Measurements from ENCODE around the gene CCL24. TPM values are rescaled to one million over a fixed set of nuclear protein-coding genes. Genes with fewer than 3 reads are reported as not detected.
"Not testable (repeated sequence)": the region's sequence is repeated elsewhere in the genome, so short reads cannot be mapped to it uniquely, and the experiment has no call there.

Gene CCL24
- polyA plus RNA-seq, 4 donors = 2.1 TPM; not detected in 3

DNA sequence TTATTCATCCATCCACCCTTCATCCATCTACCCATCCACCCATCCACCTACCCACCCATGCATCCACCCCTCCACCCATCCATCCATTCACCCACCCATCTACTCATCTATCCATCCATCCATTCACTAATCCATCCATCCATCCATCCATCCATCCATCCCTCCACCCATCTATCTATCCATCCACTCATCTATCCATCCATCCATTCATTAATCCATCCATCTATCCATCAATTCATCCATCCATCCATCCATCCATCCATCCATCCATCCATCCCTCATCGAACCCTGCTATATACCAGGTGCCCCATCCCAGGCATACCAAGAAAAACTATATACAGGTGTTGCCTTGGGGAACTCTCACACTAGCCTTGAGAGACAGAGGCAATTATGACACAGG, 7.1 kb upstream of the CCL24 start:
- DNase-seq (ENCODE audit: low read depth in 4 of 4, low spot score in 3 of 4) = no peak

GRCh38 chr7:75819711-75820110, 6.1 kb upstream of the CCL24 start:
- DNase-seq (ENCODE audit: low read depth in 4 of 4, low spot score in 3 of 4) = no peak

DNA sequence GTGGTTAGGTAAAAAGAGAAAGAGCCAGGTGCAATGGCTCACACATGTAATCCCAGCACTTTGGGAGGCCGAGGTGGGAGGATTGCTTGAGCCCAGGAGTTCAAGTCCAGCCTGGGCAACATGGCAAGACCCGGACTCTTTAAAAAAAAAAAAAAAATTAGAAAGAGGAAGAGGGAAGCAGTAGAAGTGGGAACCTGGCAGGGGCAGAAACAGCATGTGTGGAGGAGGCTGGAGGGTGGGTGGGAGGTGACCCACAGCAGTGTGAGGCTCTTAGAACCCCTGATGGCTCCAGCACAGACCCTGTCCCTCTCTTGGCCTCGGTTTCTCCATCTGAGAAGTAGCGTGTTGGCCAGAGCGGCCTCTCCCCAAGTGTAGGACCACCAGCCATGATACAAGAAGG, 4.9 kb upstream of the CCL24 start:
- no peak for DNase-seq (ENCODE audit: low read depth in 4 of 4, low spot score in 3 of 4)

GRCh38 chr7:75817116-75817515, 3.5 kb upstream of the CCL24 start:
- DNase-seq (ENCODE audit: low read depth in 4 of 4, low spot score in 3 of 4) = no peak

GRCh38 chr7:75815418-75816064, 1.9 kb upstream of the CCL24 start:
- DNase-seq (ENCODE audit: low read depth in 4 of 4, low spot score in 3 of 4) = no peak

- no peak for DNase-seq (ENCODE audit: low read depth in 4 of 4, low spot score in 3 of 4)
These were observed 871 bp upstream of the CCL24 start for GRCh38 chr7:75814407-75814947.

GRCh38 chr7:75813084-75813483, 522 bp downstream of the CCL24 start:
- no peak for DNase-seq (ENCODE audit: low read depth in 4 of 4, low spot score in 3 of 4)

- no peak for DNase-seq (ENCODE audit: low read depth in 4 of 4, low spot score in 3 of 4)
These were observed 1.5 kb downstream of the CCL24 start for GRCh38 chr7:75811894-75812678.

- no peak for DNase-seq (ENCODE audit: low read depth in 4 of 4, low spot score in 3 of 4)
These were observed 4.2 kb downstream of the CCL24 start for GRCh38 chr7:75809396-75809795.

DNA sequence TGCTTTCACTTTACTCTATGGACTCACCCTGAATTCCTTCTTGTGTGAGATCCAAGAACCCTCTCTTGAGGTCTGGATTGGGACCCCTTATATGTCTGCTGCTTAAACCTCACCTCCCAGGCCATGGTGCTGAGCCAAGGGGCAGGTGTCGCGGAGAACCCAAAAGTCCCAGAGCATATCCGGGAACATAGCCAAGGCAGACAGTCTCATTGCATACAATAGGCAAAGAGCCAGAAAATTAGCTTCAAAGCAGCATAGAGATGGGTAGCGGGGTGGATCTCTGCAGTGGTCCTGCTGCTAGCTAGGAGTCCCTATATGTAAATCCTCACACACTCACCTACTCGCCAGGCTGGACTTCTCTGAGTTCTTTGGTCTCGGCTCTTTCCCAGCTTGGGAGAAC, 5.5 kb downstream of the CCL24 start:
- DNase-seq (ENCODE audit: low read depth in 4 of 4, low spot score in 3 of 4) = no peak

- no peak for DNase-seq (ENCODE audit: low read depth in 4 of 4, low spot score in 3 of 4)
These were observed 6.2 kb downstream of the CCL24 start for GRCh38 chr7:75807452-75807851.

- DNase-seq (ENCODE audit: low read depth in 4 of 4, low spot score in 3 of 4) = no peak
These were observed 6.9 kb downstream of the CCL24 start for GRCh38 chr7:75806560-75807307.

GRCh38 chr7:75804705-75805104, 8.9 kb downstream of the CCL24 start:
- DNase-seq (ENCODE audit: low read depth in 4 of 4, low spot score in 3 of 4) = no peak

- DNase-seq (ENCODE audit: low read depth in 4 of 4, low spot score in 3 of 4) = no peak
These were observed 9.6 kb downstream of the CCL24 start for GRCh38 chr7:75804004-75804403.

DNA sequence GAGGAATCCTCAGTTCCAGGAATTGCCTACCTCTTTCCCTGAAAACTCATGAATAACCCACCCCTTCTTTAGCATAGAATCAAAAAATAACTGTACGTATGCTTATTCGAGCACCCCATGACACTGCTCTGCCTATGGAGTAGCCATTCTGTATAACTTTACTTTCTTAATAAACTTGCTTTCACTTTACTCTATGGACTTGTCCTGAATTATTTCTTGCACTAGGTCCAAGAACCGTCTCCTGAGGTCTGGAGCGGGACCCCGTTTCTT, 11.1 kb downstream of the CCL24 start:
- no peak for DNase-seq (ENCODE audit: low read depth in 4 of 4, low spot score in 3 of 4)

DNA sequence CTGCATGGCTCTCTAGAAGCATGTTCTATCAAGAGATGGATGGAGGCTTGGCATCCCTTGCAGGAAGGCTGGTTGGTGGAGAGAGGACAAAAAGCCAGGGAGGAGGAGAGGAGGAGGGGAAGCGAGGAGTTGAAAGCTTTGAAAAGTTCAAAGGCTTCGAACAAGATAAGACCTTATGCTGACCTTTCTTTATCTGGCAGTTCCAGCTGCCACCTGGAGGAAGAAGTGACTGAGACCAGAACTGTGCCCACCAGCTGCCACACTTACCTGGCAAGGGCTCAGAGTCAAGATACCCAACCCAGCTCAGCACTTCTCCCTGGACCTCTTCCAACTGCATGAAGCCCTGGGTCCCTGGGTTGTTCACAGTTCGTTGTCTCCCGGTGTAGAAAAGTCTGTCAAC, 14.8 kb downstream of the CCL24 start:
- no peak for DNase-seq (ENCODE audit: low read depth in 4 of 4, low spot score in 3 of 4)

DNA sequence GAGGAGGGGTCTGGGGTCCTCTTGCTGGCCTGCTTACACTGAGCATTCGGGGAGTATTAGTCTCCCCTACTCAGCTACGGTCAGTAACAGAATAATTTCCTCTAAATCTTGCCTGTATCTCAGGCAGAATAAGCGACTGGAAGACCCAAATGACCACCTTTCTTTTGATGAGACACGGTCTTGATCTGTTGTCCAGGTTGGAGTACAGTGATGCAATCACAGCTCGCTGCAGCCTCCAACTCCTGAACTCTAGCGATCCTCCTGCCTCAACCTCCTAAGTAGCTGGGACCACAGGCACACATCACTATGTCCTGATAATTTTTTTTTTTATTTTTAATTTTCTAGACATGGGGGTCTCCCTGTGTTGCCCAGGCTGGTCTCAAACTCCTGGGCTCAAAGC, 17.2 kb downstream of the CCL24 start:
- no peak for DNase-seq (ENCODE audit: low read depth in 4 of 4, low spot score in 3 of 4)

GRCh38 chr7:75795831-75796285, 17.7 kb downstream of the CCL24 start:
- DNase-seq (ENCODE audit: low read depth in 4 of 4, low spot score in 3 of 4) = no peak

DNA sequence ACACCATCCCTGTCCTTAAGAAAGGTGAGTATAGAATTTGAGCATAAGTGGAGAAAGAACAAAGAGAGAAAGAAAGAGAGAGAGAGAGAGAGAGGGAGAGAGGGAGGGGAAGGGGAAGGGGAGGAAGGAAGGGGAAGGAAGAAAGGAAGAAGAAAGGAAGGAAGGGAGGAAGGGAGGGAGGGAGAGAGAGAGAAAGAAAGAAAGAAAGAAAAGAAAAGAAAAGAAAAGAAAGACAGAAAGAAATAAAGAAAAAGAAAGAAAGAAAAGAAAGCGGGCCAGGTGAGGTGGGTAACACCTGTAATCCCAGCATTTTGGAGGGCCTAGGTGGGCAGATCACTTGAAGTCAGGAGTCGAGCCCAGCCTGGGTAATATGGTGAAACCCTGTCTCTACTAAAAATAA, 19.9 kb downstream of the CCL24 start:
- no peak for DNase-seq (ENCODE audit: low read depth in 4 of 4, low spot score in 3 of 4)

DNA sequence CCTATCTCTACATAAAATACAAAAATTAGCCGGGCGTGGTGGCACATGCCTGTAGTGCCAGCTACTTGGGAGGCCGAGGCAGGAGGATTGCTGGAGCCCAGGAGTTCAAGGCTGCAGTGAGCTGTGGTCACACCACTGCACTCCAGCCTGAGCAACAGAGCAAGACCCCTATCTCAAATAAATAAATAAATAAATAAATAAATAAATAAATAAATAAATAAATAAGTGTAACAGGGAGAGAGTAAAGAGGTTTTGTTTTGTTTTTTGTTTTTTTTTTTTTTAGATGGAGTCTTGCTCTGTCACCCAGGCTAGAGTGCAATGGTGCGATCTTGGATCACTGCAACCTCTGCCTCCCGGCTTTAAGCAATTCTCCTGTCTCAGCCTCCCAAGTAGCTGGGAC, 21.0 kb downstream of the CCL24 start:
- DNase-seq (ENCODE audit: low read depth in 4 of 4, low spot score in 3 of 4) = not testable (repeated sequence)

DNA sequence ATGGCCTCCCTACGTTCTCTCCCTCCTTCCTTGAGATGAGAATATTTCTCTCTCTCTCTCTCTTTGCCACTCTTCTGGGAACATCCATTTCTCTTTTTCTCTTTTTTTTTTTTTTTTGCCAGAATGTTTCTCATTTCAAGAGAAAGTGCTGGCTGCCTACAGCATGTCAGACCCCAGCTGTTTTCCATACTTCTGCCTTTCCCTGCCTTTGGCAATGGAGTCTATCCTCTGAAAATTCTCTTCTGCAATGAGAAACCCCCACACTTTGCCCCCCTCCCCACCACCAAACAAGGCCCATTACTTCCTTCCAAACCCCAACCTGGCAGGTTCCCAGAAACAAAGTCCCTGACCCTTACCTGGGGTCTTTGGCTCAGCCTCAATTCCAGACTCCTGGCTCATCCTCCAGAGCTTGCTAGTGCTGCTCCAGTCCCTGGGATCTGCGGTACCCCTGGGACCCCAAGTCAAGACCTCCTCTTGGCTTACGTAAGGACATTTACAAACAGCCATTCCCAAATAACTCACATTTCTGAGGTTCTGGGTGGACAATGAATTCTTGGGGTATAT, 24.2 kb downstream of the CCL24 start:
- no peak for DNase-seq (ENCODE audit: low read depth in 4 of 4, low spot score in 3 of 4)

Measured in right renal pelvis (tissue), 4 donors.